ENCODE results near the gene RAP2A.

DNA sequence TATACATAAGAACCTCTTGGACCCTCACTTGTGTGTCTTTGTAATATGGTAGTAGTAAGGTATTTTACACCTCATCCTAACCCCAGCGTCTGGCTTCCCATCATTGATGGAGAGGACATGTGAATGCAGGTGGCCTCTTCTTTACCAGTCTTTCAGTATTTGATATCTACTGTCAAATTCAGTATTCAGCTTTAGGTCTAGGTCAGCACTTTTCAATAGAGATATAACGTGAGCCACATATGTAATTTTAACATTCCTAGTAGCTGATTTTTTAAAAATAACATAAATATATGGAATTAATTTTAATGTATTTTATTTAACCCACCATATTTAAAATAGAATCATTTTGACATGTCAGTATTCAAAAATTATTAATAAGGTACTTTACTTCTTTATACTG is 2.9 kb downstream of the RAP2A start:
- TF ChIP-seq POLR2A (IDR thresholded peaks at IDR 0.05) (no peak), POLR2AphosphoS5 (IDR thresholded peaks at IDR 0.05) (no peak)
- TF ChIP-seq, protein P1, sequence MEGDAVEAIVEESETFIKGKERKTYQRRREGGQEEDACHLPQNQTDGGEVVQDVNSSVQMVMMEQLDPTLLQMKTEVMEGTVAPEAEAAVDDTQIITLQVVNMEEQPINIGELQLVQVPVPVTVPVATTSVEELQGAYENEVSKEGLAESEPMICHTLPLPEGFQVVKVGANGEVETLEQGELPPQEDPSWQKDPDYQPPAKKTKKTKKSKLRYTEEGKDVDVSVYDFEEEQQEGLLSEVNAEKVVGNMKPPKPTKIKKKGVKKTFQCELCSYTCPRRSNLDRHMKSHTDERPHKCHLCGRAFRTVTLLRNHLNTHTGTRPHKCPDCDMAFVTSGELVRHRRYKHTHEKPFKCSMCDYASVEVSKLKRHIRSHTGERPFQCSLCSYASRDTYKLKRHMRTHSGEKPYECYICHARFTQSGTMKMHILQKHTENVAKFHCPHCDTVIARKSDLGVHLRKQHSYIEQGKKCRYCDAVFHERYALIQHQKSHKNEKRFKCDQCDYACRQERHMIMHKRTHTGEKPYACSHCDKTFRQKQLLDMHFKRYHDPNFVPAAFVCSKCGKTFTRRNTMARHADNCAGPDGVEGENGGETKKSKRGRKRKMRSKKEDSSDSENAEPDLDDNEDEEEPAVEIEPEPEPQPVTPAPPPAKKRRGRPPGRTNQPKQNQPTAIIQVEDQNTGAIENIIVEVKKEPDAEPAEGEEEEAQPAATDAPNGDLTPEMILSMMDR (IDR thresholded peaks at IDR 0.05): no peak
